Activated naive CD8-positive, alpha-beta T cell treated with anti-CD3 and anti-CD28 coated beads, Interleukin-2, amount 50 U/mL, for 24 hours (primary cell): ENCODE results near the gene SMIM20.

ENCODE experiments used
- ATAC-seq: fragments of 150-1000 bp; cut with Tn5 transposase; one replicate; pipeline ENCODE4 v1.10.0; 2021
- DNase-seq: peaks from one replicate; pipeline ENCODE4 v3.0.0; 2021
- H3K27ac Mint-ChIP-seq: one replicate; pipeline ENCODE4 v1.8.0; 2021; ENCODE audit warnings: mild to moderate bottlenecking, mixed read lengths
- H3K27me3 Mint-ChIP-seq: one replicate; pipeline ENCODE4 v1.8.0; 2021; ENCODE audit warnings: mixed read lengths
- H3K36me3 Mint-ChIP-seq: one replicate; pipeline ENCODE4 v1.8.0; 2021; ENCODE audit warnings: low read depth, mixed read lengths
- H3K4me1 Mint-ChIP-seq: one replicate; pipeline ENCODE4 v1.8.0; 2021; ENCODE audit warnings: mixed read lengths
- H3K4me3 Mint-ChIP-seq: one replicate; pipeline ENCODE4 v1.8.0; 2021; ENCODE audit warnings: mild to moderate bottlenecking, moderate library complexity, mixed read lengths
- H3K9me3 Mint-ChIP-seq: one replicate; pipeline ENCODE4 v1.8.0; 2021; ENCODE audit warnings: mixed read lengths

The SMIM20 gene

DNA sequence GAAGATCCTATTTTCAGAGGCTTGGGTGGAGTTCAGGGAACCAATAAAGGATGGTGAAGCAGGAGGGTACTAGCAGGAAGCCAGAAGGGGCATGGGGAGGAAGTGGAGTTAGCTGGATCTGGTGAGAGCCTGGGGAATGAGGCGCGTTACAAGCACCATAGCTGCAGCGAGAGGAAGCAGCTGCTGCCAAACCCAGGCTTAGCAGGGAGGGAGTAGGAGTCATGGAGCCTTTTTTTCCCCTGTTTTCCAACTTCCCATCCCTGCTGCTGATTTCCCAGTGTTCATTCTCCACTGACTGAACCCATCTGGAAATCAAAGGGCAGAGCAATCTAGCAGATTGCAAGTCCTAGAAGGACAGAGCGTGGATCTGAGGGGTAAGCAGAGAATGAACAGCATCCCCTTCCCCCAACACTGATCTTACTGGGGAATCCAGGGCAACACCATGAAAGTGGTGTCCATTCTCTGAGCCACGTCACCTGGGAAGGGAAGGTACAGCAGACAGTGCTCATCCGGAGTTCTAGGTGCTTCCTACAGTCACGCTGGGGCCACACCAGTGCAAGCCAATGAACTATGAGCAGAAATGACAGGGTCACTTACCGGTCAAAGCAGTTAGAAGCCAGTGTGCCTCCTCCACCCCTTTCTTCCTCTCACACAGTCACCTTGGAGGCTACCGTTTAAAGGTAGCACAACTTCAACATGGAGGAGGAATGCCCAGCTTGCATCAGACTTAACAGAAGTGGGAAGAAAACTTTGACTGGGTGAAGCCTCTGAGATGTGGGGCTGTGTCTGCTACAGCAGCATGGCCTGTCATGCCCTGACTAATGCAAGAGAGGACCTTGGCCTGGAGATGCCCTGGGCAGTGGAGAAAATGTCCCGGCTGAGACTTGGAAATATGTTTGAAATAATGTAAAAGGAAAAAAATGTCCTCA is 36.7 kb downstream of the SMIM20 start:
- H3K36me3 Mint-ChIP-seq = no peaks in the 10 kb centered on the region
- no peak for ATAC-seq
- H3K27me3 Mint-ChIP-seq = peaks cover 25% of the 10 kb centered on the region

DNA sequence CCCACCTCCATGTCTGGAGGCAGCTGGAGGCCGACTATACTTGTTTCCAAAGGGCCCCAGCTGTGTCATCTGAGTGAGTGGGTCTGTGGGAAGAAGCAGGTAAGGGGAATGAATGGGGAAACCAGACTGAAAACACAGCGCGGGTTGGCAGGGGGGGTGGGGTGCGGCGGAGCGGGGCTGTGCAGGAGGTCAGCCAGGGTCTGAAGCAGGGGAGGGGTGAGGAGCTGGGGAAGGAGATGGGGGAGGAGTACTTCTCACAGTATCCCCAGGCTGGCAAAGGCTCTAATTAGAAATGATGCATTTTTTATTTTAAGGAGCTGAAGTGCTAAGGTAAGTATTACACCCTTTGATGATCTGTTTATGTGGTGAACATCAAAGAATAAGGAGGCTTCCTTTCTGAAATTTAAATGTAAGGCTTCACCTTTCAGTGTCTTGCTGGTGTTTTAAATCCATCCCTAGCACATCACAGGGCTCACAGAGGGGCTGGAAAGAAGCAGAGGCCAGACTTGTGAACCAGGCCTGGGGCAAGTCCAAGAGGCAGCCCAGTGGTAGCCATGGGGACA is 37.5 kb downstream of the SMIM20 start:
- peaks cover 5% of the 10 kb centered on the region for H3K9me3 Mint-ChIP-seq
- H3K4me1 Mint-ChIP-seq = peaks cover 7% of the 10 kb centered on the region
- H3K27me3 Mint-ChIP-seq = peaks cover 24% of the 10 kb centered on the region
- no peak for DNase-seq
- no peak overlapping the region for H3K4me3 Mint-ChIP-seq
- no peak overlapping the region for H3K27ac Mint-ChIP-seq
- H3K36me3 Mint-ChIP-seq = no peaks in the 10 kb centered on the region
- peak; percentile 52 for ATAC-seq

More for the DNA sequence above, 36.7 kb downstream of the SMIM20 start:
- DNase-seq = no peak
- no peak overlapping the region for H3K4me3 Mint-ChIP-seq
- H3K9me3 Mint-ChIP-seq = no peaks in the 10 kb centered on the region
- peaks cover 7% of the 10 kb centered on the region for H3K4me1 Mint-ChIP-seq
- no peak overlapping the region for H3K27ac Mint-ChIP-seq

DNA sequence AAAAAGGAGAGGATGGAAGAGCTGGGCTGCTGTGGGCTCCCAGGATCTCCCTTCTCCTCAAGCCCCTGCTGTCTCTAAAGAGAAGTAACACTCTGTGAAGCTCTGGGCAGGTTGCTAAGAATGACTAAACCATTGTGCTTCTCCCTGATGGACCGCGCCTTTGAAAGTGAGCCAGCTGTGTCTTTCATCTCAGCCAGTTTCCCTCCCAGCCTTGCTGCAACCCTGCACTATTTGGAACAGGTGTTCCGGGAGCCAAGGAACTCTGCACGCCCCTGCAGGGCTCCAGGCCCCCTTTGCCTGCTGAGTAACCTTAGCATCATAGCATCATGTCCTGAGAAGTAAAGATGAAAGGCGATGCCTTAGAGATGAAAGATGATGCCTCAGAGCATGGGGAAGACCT is 39.7 kb downstream of the SMIM20 start:
- ATAC-seq = no peak
- H3K36me3 Mint-ChIP-seq = no peaks in the 10 kb centered on the region
- peaks cover 5% of the 10 kb centered on the region for H3K9me3 Mint-ChIP-seq
- H3K27me3 Mint-ChIP-seq = peaks cover 24% of the 10 kb centered on the region
- H3K4me3 Mint-ChIP-seq = no peak overlapping the region
- DNase-seq = no peak
- H3K4me1 Mint-ChIP-seq = peaks cover 7% of the 10 kb centered on the region
- no peak overlapping the region for H3K27ac Mint-ChIP-seq

DNA sequence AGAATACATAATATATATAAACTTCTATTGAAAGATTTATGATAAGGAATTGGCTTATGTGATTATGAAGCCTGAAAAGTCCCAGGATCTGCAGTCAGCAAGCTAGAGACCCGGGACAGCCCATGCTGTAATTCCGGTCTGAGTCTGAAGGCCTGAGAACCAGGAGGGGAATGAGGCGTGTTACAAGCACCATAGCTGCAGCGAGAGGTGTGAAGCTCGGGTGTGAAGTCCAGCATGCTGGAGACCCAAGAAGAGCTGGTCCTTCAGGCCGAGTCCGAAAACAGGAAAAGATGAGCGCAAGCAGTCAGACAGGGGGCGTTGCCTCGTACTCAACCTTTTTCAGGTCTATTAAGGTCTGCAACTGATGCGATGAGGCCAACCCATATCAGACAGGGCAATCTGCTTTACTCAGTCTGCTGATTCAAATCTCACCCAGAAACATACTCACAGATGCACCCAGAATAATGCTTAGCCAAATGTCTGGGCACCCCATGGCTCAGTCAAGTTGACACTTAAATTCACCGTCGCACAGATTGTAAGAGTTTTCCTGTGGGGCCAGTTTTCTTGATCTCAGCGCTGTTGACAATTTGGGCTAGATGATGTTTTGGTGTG is 40.4 kb downstream of the SMIM20 start:
- Mint-ChIP-seq H3K9me3 (peaks cover 5% of the 10 kb centered on the region), H3K4me3 (no peak overlapping the region), H3K4me1 (peaks cover 7% of the 10 kb centered on the region), H3K27me3 (peaks cover 20% of the 10 kb centered on the region), H3K36me3 (no peaks in the 10 kb centered on the region), H3K27ac (no peak overlapping the region)
- ATAC-seq (no peak), DNase-seq (no peak)

DNA sequence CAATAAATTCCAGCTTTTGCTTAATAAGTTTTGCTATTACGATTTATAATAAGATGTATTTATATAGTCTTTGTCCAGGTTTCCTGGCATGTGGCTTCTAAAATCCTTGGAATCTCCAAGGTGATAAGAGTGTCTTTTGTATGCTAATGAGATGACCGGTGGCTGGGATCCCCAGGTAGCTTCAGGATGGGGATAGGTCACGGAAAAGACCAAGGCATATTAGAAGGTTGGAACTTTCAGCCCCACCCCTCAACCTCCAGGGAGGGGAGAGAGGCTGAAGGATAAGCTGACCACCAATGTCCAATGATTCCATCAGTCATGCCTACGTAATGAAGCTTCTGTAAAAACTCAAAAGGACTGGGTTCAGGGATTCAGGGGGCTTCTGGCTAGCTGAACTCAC is 41.7 kb downstream of the SMIM20 start:
- H3K9me3 Mint-ChIP-seq = peaks cover 5% of the 10 kb centered on the region
- H3K27ac Mint-ChIP-seq = no peak overlapping the region
- H3K4me1 Mint-ChIP-seq = peaks cover 6% of the 10 kb centered on the region
- DNase-seq (no peak), ATAC-seq (no peak)
- H3K36me3 Mint-ChIP-seq = no peaks in the 10 kb centered on the region
- no peak overlapping the region for H3K4me3 Mint-ChIP-seq
- H3K27me3 Mint-ChIP-seq = peaks cover 10% of the 10 kb centered on the region

DNA sequence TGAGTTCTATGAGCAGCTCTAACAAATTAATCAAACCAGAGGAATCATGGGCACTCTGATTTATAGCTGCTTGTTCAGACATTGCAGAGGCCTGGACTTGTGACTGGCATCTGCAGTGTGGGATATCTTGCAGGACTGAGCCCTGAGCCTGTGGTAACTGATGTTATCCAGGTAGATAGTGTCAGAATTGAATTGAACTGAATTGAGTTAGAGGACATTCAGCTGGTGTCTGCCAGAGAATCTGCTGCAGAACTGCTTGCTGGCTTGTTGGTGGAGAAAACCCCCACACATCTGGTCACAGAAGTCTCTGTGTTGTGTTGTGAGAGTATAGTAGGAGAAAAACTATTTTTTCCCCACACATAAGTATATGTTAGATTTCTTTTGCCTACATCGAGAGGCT is 42.2 kb downstream of the SMIM20 start:
- DNase-seq (no peak), ATAC-seq (no peak)
- peaks cover 5% of the 10 kb centered on the region for H3K9me3 Mint-ChIP-seq
- H3K4me1 Mint-ChIP-seq = peaks cover under 1% of the 10 kb centered on the region
- H3K27ac Mint-ChIP-seq = no peak overlapping the region
- peaks cover 6% of the 10 kb centered on the region for H3K27me3 Mint-ChIP-seq
- H3K36me3 Mint-ChIP-seq = no peaks in the 10 kb centered on the region
- H3K4me3 Mint-ChIP-seq = no peak overlapping the region

DNA sequence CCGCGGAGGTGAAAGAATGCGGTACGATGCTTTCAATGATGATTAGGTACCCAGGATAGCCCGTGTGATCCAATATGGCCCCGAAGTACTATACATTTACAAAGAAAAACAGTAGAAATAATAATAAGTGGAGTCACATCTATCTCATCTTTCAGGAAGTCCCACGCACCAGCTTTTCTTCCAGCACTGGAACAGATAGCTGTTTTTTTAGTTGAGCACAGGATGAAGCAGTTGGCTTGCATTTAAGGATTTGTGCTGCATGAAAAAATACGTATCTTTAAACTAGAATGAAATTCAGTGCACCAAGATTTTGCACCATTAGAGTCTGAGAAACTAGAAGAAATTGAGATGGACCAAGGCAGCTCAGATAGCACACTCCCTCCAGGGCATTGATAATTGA is 44.1 kb downstream of the SMIM20 start:
- H3K27ac Mint-ChIP-seq = no peak overlapping the region
- no peaks in the 10 kb centered on the region for H3K36me3 Mint-ChIP-seq
- H3K9me3 Mint-ChIP-seq = peaks cover 5% of the 10 kb centered on the region
- no peak overlapping the region for H3K4me3 Mint-ChIP-seq
- no peaks in the 10 kb centered on the region for H3K4me1 Mint-ChIP-seq
- no peak for DNase-seq
- no peak for ATAC-seq
- H3K27me3 Mint-ChIP-seq = peaks cover 6% of the 10 kb centered on the region

DNA sequence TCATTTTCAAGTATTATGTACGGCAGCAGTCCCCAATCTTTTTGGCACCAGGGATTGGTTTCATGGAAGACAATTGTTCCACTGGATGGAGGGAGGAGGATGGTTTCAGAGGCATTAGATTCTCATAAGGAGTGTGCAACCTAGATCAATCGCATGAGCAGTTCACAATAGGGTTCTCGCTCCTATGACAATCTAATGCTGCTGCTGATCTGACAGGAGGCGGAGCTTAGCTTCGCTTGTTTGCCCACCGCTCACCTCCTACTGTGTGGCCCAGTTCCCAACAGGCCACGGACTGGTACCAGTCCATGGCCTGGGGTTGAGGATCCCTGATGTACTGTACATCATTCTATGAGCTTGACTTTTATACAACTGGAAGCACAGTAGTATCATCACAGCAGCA is 48.4 kb downstream of the SMIM20 start:
- Mint-ChIP-seq H3K27ac (no peak overlapping the region), H3K36me3 (no peaks in the 10 kb centered on the region), H3K27me3 (peaks cover under 1% of the 10 kb centered on the region), H3K9me3 (no peaks in the 10 kb centered on the region), H3K4me3 (no peak overlapping the region), H3K4me1 (no peaks in the 10 kb centered on the region)
- no peak for ATAC-seq
- DNase-seq = no peak

DNA sequence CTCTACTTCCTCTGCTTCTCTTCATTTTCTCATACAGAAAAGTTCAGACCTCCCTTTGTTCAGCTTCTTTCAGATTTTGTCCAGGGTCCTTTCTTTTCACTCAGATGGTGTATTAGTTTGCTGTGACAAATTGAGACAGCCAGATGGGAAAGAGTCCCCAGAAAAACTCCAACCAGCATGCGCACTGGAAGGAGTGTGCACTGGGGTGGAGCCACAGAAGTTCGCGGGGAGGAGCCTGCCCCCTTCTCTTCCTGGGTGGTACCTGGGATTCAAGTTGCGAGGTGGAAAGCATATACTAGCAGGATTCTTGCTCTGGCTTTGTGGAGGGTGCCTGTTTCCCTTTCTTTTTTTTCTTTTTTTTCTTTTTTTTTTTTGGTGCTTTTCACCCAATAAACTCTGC is 51.6 kb downstream of the SMIM20 start:
- no peak for ATAC-seq
- H3K36me3 Mint-ChIP-seq = no peaks in the 10 kb centered on the region
- no peak overlapping the region for H3K4me3 Mint-ChIP-seq
- no peak overlapping the region for H3K27ac Mint-ChIP-seq
- peaks cover 7% of the 10 kb centered on the region for H3K4me1 Mint-ChIP-seq
- H3K27me3 Mint-ChIP-seq = peaks cover 4% of the 10 kb centered on the region
- DNase-seq = no peak
- no peaks in the 10 kb centered on the region for H3K9me3 Mint-ChIP-seq

DNA sequence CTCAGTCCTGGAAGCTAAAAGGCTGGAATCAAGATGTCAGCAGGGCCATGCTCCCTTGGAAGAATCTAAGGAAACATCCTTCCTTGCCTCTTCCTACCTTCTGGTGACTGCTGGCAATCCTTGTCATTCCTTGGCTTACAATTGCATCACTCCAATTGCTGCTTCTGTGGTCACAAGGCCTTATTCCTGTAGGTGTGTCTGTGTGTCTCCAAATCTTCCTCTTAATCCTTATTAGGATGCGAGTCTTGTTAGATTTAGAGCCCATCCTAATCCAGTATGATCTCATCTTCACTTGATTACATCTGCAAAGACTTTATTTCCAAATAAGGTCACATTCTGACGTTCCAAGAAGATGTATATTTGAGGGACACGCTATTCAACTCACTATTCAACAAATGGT is 52.2 kb downstream of the SMIM20 start:
- no peak overlapping the region for H3K27ac Mint-ChIP-seq
- H3K4me3 Mint-ChIP-seq = no peak overlapping the region
- no peak for DNase-seq
- peaks cover 7% of the 10 kb centered on the region for H3K4me1 Mint-ChIP-seq
- peaks cover 4% of the 10 kb centered on the region for H3K27me3 Mint-ChIP-seq
- no peak for ATAC-seq
- H3K36me3 Mint-ChIP-seq = no peaks in the 10 kb centered on the region
- H3K9me3 Mint-ChIP-seq = no peaks in the 10 kb centered on the region

DNA sequence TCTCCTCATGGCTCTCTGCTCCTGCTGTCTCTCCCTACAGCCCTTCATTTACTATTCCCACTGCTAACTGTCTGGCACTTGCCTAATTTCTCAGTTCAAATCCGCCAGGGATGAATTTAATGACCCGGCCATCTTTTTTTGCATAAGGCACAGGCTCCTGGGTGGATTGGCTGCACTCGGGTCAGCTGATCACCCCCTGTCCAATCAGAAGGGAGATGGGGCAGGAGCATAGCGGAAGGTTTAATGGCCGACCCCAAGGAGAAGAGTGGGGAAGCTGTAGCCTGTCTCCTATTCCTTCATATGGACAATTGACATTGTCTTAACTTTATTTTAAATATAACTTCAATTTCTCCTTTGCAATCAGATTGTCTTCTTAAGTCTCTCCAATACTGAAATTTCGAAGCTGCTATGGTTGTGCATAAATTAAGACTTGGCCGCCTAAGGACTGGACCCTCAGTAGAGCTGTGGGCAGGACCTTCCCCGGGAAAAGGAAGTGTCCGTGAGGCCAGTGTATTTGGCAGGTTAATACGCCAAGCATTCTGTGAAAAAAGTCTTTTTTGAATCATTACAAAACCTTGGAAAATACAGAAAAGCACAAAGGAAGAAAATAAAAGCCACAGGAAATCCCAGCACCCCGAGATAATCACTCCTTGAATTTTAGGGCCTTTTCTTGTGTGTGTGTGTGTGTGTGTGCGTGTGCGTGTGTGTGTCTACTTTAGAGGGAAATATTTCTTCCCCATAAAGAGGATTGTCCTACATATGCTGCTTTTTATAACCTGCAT is 55.5 kb downstream of the SMIM20 start:
- ATAC-seq = no peak
- no peak overlapping the region for H3K27ac Mint-ChIP-seq
- H3K36me3 Mint-ChIP-seq = no peaks in the 10 kb centered on the region
- peaks cover 4% of the 10 kb centered on the region for H3K27me3 Mint-ChIP-seq
- H3K9me3 Mint-ChIP-seq = no peaks in the 10 kb centered on the region
- peaks cover 7% of the 10 kb centered on the region for H3K4me1 Mint-ChIP-seq
- H3K4me3 Mint-ChIP-seq = no peak overlapping the region
- no peak for DNase-seq

DNA sequence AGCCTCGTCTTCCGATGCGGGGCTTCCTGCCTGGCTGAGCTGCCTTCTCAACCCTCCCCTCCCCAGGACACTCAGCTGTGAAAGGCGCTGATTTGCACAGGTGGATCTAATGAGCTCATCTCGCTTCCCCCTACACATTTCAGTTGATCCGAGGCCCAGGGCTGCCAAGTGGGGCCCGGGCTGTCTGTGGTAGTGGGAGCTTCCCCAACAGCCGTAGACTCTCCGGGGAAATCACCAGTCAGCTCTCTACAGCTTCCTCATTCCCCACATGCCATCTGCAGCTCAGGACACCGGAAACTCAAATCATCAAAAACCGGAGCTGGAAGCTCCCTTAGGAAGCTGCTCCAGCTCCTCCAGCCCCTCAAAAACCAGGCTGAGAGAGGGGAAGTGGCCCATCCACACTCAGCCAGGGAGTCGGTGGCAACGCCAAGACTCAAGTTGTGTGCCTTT is 56.2 kb downstream of the SMIM20 start:
- Mint-ChIP-seq H3K27ac (no peak overlapping the region), H3K27me3 (peaks cover 4% of the 10 kb centered on the region), H3K36me3 (no peaks in the 10 kb centered on the region), H3K9me3 (no peaks in the 10 kb centered on the region), H3K4me3 (no peak overlapping the region), H3K4me1 (peaks cover 9% of the 10 kb centered on the region)
- no peak for DNase-seq
- no peak for ATAC-seq

DNA sequence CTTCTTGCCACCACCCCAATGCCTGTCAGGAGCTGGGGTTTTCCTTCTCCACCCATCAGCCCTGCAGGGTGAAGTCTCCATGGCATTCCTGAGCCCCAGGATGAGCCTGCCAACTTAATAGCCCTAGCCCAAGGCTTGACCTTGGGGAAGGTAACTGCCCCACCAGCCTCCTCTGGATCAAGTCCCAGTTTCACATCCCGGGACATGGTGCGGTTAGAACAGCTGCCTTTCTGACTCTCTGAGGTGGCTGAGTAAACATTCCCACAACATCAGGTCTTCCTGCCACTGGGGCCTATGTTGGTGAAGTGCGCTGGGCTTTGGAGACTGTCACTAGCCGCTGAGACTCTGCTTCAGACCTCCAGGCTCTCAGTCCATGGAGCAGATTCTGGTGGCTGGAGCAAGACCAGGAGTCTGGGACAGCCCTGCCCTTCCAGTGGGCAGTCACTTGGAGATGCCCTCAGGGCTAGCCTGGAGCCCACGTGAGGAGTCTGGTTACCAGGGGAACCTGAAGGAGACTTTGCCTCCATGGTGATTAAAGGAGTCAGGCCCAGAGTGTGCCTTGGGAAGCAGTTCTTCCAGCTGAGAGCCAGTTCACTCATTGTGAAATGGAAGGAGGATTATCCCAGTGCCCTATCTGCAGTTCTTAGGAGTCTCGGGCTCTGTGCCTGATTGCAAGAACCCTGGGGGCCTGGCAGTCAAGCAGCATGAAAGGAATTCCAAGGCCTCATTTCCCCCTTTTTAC is 56.8 kb downstream of the SMIM20 start:
- Mint-ChIP-seq H3K36me3 (no peaks in the 10 kb centered on the region), H3K27me3 (peaks cover 4% of the 10 kb centered on the region), H3K4me3 (no peak overlapping the region), H3K27ac (no peak overlapping the region), H3K9me3 (no peaks in the 10 kb centered on the region), H3K4me1 (peaks cover 9% of the 10 kb centered on the region)
- DNase-seq (no peak), ATAC-seq (no peak)

DNA sequence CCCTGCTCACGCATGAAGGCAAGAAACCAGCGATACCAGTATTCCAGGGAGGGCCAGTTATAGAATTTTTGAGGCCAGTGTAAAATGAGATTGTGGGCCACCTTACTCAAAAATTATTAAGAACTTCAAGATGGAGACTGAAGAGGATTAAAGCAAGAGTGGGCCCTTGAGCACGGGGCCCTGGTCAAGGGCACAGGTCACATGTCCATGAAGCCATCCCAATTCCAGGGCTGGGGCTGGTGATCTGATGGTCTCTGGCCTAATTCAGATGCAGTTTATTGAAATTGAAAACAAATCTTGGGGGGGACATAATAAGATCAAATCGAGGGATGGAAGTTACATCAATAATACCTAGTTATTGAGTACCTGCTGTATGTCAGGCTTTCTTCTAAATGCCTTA is 58.3 kb downstream of the SMIM20 start:
- H3K27me3 Mint-ChIP-seq = peaks cover 4% of the 10 kb centered on the region
- H3K4me1 Mint-ChIP-seq = peaks cover 9% of the 10 kb centered on the region
- H3K36me3 Mint-ChIP-seq = no peaks in the 10 kb centered on the region
- H3K4me3 Mint-ChIP-seq = no peak overlapping the region
- DNase-seq (no peak), ATAC-seq (no peak)
- H3K9me3 Mint-ChIP-seq = no peaks in the 10 kb centered on the region
- H3K27ac Mint-ChIP-seq = no peak overlapping the region
